GM21737 (cell line): ENCODE measurements around the gene BOD1L1.

Source experiments
- ATAC-seq: cut with Tn5 transposase; IDR thresholded peaks from one replicate; pipeline ENCODE4 v1.9.1; 2021; ENCODE audit warnings: mild to moderate bottlenecking, moderate library complexity; ENCODE audit not compliant: unreplicated experiment

Gene BOD1L1

GRCh38 chr4:13527192-13527980, 100.1 kb downstream of the BOD1L1 start:
- ATAC-seq = no peak

GRCh38 chr4:13526658-13527057, 100.9 kb downstream of the BOD1L1 start:
- no peak for ATAC-seq

GRCh38 chr4:13525606-13526281, 101.8 kb downstream of the BOD1L1 start:
- no peak for ATAC-seq

- ATAC-seq = no peak
Observed at GRCh38 chr4:13524504-13525243, 102.9 kb downstream of the BOD1L1 start.

DNA sequence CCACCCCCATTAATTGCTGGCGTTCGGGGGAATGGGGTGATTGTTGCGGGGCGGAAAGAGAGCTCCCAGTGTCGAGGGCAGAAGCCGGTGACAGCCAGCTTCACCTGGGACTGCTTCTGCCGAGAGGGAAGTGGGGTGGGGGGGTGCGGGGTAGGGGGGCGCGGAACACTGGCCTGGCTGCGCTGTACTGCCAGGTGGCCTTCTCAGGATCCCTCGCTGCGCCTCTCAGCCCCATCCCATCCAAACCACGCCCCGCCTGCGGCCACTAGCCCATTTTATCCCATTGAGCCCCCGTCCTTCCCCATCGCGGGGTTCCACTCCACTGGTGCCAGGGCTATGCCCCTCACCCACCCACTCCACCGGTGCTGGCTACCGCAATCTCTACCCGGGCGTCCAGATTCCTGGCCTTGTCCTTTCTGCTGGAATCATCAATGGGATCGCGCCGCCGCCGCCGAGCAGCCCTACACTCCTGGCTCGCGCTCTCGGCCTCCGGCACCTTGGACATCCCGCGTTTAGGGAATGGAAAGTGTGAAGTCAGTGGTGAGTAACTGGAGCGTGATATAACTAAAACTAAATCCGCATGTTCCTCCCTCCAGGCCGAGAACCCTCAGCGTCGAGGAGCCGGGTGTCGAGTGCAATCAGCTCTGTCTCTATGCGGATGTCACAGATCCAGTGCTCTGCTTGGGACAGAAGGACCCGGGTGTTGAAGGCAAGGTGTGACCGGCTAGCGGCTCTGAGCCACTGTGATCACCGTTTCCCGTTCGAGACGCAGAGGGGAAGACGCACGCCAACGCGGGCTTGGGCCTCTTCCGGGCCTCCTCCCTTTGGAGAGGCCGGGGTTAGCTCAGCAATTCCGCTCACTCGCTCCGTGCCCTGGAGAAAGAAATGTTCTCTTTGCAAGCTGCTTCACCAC, 103.7 kb downstream of the BOD1L1 start:
- no peak for ATAC-seq

DNA sequence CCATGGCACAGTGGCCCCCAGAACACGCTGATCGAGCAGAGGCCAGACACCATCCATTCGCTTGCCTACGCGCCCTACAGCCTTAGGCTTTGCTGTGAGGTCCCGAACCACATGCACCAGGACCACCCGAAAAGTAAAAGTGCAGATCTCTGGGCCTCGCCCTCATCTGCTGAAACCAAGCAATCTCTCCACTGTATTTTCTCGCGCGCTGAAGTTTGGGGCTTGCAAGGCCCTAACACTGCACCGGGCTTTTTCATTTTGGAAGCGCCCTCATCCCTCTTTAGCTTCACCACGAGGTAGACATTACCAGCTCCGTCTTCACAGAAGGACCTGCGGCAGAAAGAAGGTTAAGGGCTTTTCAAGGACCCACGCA, 104.4 kb downstream of the BOD1L1 start:
- no peak for ATAC-seq

GRCh38 chr4:13522282-13523104, 105.0 kb downstream of the BOD1L1 start:
- ATAC-seq = no peak

DNA sequence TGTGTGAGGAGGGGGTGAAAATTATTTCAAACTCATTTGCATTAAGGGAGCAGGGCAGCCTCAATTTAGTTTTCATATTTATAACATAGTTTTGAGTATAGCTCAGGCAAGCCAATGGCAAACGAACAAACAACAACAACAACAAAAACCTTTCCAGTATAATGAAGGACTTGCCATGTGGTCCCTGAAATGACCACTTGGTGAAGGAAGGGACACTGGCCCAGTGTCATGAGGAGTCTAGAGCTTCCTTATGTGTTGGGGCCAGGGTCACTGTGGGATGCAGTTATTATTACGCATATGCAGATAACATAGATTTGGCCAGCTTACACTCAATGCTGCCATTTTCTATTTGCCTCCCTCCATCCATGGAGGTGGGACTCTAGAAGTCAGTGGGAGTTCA, 106.5 kb downstream of the BOD1L1 start:
- no peak for ATAC-seq
